ENCODE results near the gene VCL. TPM values are rescaled to one million over a fixed set of nuclear protein-coding genes. Genes with fewer than 3 reads are reported as not detected.
A peak's percentile ranks its signal among the peaks of the same experiment; 100 is the strongest.

VCL gene
- total and polyA plus RNA-seq, 2 donors: 12.0 to 15.4 TPM

DNA sequence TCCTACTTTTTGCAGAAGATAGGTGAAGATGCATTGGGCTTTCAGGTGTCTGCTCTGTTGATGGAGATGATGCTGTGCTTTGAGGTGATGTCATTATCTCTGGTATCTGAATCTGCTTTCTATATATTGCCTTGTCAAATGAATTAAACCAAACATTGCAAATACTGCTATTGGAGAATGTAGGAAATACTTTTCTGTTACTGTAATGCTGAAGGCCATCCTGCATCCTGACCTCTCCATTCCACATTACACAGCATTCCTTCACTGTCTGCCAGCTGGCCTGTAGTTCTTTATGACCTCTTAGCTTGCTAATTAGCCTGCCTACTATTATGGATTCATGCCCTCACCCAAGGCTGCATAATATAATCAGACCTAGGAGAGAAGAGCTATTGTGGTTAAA lies 73.2 kb downstream of the VCL start:
- Histone ChIP-seq H3K9me3 (ENCODE audit: control insufficient read depth in 2 of 2, insufficient read depth in 1 of 2, low read length in 1 of 2) (no peaks in the 10 kb centered on the region), H3K36me3 (ENCODE audit: control insufficient read depth in 2 of 2, insufficient read depth in 2 of 2, low read length in 1 of 2) (no peaks in the 10 kb centered on the region), H3K4me1 (ENCODE audit: control insufficient read depth in 2 of 2, insufficient read depth in 2 of 2, low read length in 2 of 2) (no peaks in the 10 kb centered on the region), H3K4me3 (ENCODE audit: low read length in 2 of 2) (no peak overlapping the region), H3K27ac (ENCODE audit: low read depth in 1 of 2, low read length in 1 of 2) (no peak overlapping the region), H3K27me3 (ENCODE audit: control insufficient read depth in 2 of 2, insufficient read depth in 1 of 2, low read length in 1 of 2) (no peaks in the 10 kb centered on the region)
- no peak for DNase-seq (ENCODE audit: low read depth in 6 of 9, low spot score in 9 of 9)

DNA sequence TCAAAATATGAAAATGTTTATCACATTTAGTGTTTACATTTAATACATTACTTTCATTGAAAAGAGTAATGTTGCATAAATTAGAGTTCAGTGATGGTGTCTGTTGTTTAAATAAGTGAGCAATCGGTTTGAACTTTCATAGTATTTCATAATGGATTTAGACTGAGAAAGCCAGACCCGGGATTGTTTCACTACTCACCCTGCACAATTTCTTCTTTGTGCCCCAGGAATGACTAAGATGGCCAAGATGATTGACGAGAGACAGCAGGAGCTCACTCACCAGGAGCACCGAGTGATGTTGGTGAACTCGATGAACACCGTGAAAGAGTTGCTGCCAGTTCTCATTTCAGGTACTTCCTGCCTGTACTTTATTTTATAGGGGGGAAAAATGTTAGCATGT lies 74.6 kb downstream of the VCL start:
- no peak overlapping the region for H3K27ac ChIP-seq (ENCODE audit: low read depth in 1 of 2, low read length in 1 of 2)
- H3K4me3 ChIP-seq (ENCODE audit: low read length in 2 of 2): no peak overlapping the region
- H3K4me1 ChIP-seq (ENCODE audit: control insufficient read depth in 2 of 2, insufficient read depth in 2 of 2, low read length in 2 of 2): no peaks in the 10 kb centered on the region
- no peaks in the 10 kb centered on the region for H3K36me3 ChIP-seq (ENCODE audit: control insufficient read depth in 2 of 2, insufficient read depth in 2 of 2, low read length in 1 of 2)
- H3K9me3 ChIP-seq (ENCODE audit: control insufficient read depth in 2 of 2, insufficient read depth in 1 of 2, low read length in 1 of 2): no peaks in the 10 kb centered on the region
- 97% methylated on average over 6 of the region's 6 CpGs for WGBS
- no peak for DNase-seq (ENCODE audit: low read depth in 6 of 9, low spot score in 9 of 9)
- H3K27me3 ChIP-seq (ENCODE audit: control insufficient read depth in 2 of 2, insufficient read depth in 1 of 2, low read length in 1 of 2): no peaks in the 10 kb centered on the region

DNA sequence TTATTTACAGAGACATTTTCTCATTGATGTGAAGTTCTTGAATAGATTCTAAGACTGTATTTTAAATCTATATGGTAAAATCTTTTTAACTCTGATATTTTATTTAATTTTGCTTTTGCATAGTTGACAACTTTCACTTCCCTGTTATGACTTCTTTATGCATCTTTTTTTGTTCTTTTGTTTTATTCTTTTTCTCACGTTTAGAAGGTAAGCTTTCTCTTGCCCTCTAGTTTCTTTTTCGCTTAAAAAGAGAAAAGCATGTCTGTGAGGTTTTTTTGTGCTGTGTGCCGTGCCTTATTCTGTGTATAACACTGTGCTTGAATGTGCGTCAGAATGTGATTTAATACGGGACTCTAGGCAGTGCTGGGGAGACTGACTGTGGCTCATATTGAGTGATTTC lies 78.0 kb downstream of the VCL start:
- 91% methylated on average over 5 of the region's 5 CpGs for WGBS
- H3K4me1 ChIP-seq (ENCODE audit: control insufficient read depth in 2 of 2, insufficient read depth in 2 of 2, low read length in 2 of 2): no peaks in the 10 kb centered on the region
- no peaks in the 10 kb centered on the region for H3K9me3 ChIP-seq (ENCODE audit: control insufficient read depth in 2 of 2, insufficient read depth in 1 of 2, low read length in 1 of 2)
- H3K4me3 ChIP-seq (ENCODE audit: low read length in 2 of 2): no peak overlapping the region
- no peak for DNase-seq (ENCODE audit: low read depth in 6 of 9, low spot score in 9 of 9)
- H3K27me3 ChIP-seq (ENCODE audit: control insufficient read depth in 2 of 2, insufficient read depth in 1 of 2, low read length in 1 of 2): no peaks in the 10 kb centered on the region
- no peaks in the 10 kb centered on the region for H3K36me3 ChIP-seq (ENCODE audit: control insufficient read depth in 2 of 2, insufficient read depth in 2 of 2, low read length in 1 of 2)
- H3K27ac ChIP-seq (ENCODE audit: low read depth in 1 of 2, low read length in 1 of 2): no peak overlapping the region

GRCh38 chr10:74076961-74077360 lies 79.0 kb downstream of the VCL start:
- no peak overlapping the region for H3K4me3 ChIP-seq (ENCODE audit: low read length in 2 of 2)
- 97% methylated on average over 2 of the region's 2 CpGs for WGBS
- H3K27ac ChIP-seq (ENCODE audit: low read depth in 1 of 2, low read length in 1 of 2): no peak overlapping the region
- H3K4me1 ChIP-seq (ENCODE audit: control insufficient read depth in 2 of 2, insufficient read depth in 2 of 2, low read length in 2 of 2): no peaks in the 10 kb centered on the region
- H3K9me3 ChIP-seq (ENCODE audit: control insufficient read depth in 2 of 2, insufficient read depth in 1 of 2, low read length in 1 of 2): no peaks in the 10 kb centered on the region
- H3K27me3 ChIP-seq (ENCODE audit: control insufficient read depth in 2 of 2, insufficient read depth in 1 of 2, low read length in 1 of 2): no peaks in the 10 kb centered on the region
- no peak for DNase-seq (ENCODE audit: low read depth in 6 of 9, low spot score in 9 of 9)
- H3K36me3 ChIP-seq (ENCODE audit: control insufficient read depth in 2 of 2, insufficient read depth in 2 of 2, low read length in 1 of 2): no peaks in the 10 kb centered on the region

GRCh38 chr10:74077416-74077815 lies 79.5 kb downstream of the VCL start:
- H3K4me3 ChIP-seq (ENCODE audit: low read length in 2 of 2): no peak overlapping the region
- no peak overlapping the region for H3K27ac ChIP-seq (ENCODE audit: low read depth in 1 of 2, low read length in 1 of 2)
- H3K36me3 ChIP-seq (ENCODE audit: control insufficient read depth in 2 of 2, insufficient read depth in 2 of 2, low read length in 1 of 2): no peaks in the 10 kb centered on the region
- DNase-seq (ENCODE audit: low read depth in 6 of 9, low spot score in 9 of 9): no peak
- H3K4me1 ChIP-seq (ENCODE audit: control insufficient read depth in 2 of 2, insufficient read depth in 2 of 2, low read length in 2 of 2): no peaks in the 10 kb centered on the region
- H3K9me3 ChIP-seq (ENCODE audit: control insufficient read depth in 2 of 2, insufficient read depth in 1 of 2, low read length in 1 of 2): no peaks in the 10 kb centered on the region
- no peaks in the 10 kb centered on the region for H3K27me3 ChIP-seq (ENCODE audit: control insufficient read depth in 2 of 2, insufficient read depth in 1 of 2, low read length in 1 of 2)
- 99% methylated on average over 4 of the region's 4 CpGs for WGBS

GRCh38 chr10:74078037-74078436 lies 80.1 kb downstream of the VCL start:
- H3K4me1 ChIP-seq (ENCODE audit: control insufficient read depth in 2 of 2, insufficient read depth in 2 of 2, low read length in 2 of 2): no peaks in the 10 kb centered on the region
- H3K27ac ChIP-seq (ENCODE audit: low read depth in 1 of 2, low read length in 1 of 2): no peak overlapping the region
- 12% methylated on average over 1 of the region's 1 CpG for WGBS

DNA sequence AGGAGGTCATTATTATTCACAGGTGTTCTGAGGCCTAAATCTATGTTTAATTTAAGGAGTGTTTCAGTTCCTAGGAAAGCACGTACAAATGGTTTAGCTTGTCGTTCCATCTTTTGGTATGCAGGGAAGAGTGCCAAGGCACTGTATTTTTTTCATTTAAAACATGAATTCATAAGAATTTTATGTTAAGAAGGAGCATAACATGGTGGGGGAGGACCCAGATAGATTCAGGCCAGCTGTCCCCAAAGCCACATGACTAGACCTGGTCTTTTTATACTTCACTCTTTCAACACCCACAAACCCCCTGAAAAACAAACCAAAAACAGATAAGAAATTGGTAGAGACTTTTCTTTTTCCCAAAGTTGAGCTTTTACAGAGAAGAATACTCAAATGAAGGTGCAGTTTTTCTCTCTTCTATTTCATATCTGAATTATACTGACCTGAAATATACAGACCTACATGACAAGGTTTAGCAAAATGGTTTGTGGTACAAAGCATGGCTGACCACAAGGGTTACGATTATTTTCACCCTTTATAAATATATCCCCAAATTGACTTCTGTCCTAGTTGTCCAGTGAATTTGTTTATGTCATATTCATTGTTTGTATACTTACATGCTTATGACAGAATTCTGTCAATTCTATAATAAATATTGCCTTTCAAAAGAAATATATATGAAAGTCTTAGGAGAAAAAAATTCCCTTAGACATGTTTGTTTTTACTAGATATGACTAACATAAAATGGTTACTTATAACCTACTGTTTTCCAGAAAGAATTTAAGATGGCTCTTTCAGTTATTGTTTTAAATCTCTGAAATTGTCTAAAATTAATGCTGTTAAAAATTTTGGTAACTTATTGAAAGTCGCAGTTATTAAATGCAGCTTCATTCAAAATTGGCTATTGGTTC lies 81.4 kb downstream of the VCL start:
- no peaks in the 10 kb centered on the region for H3K27me3 ChIP-seq (ENCODE audit: control insufficient read depth in 2 of 2, insufficient read depth in 1 of 2, low read length in 1 of 2)
- no peak for DNase-seq (ENCODE audit: low read depth in 6 of 9, low spot score in 9 of 9)
- no peaks in the 10 kb centered on the region for H3K36me3 ChIP-seq (ENCODE audit: control insufficient read depth in 2 of 2, insufficient read depth in 2 of 2, low read length in 1 of 2)
- no peaks in the 10 kb centered on the region for H3K4me1 ChIP-seq (ENCODE audit: control insufficient read depth in 2 of 2, insufficient read depth in 2 of 2, low read length in 2 of 2)
- H3K4me3 ChIP-seq (ENCODE audit: low read length in 2 of 2): no peak overlapping the region
- 94% methylated on average over 4 of the region's 4 CpGs for WGBS
- no peak overlapping the region for H3K27ac ChIP-seq (ENCODE audit: low read depth in 1 of 2, low read length in 1 of 2)
- no peaks in the 10 kb centered on the region for H3K9me3 ChIP-seq (ENCODE audit: control insufficient read depth in 2 of 2, insufficient read depth in 1 of 2, low read length in 1 of 2)

More at GRCh38 chr10:74078037-74078436, 80.1 kb downstream of the VCL start:
- H3K4me3 ChIP-seq (ENCODE audit: low read length in 2 of 2): no peak overlapping the region
- H3K36me3 ChIP-seq (ENCODE audit: control insufficient read depth in 2 of 2, insufficient read depth in 2 of 2, low read length in 1 of 2): no peaks in the 10 kb centered on the region
- H3K9me3 ChIP-seq (ENCODE audit: control insufficient read depth in 2 of 2, insufficient read depth in 1 of 2, low read length in 1 of 2): no peaks in the 10 kb centered on the region
- no peaks in the 10 kb centered on the region for H3K27me3 ChIP-seq (ENCODE audit: control insufficient read depth in 2 of 2, insufficient read depth in 1 of 2, low read length in 1 of 2)
- no peak for DNase-seq (ENCODE audit: low read depth in 6 of 9, low spot score in 9 of 9)

DNA sequence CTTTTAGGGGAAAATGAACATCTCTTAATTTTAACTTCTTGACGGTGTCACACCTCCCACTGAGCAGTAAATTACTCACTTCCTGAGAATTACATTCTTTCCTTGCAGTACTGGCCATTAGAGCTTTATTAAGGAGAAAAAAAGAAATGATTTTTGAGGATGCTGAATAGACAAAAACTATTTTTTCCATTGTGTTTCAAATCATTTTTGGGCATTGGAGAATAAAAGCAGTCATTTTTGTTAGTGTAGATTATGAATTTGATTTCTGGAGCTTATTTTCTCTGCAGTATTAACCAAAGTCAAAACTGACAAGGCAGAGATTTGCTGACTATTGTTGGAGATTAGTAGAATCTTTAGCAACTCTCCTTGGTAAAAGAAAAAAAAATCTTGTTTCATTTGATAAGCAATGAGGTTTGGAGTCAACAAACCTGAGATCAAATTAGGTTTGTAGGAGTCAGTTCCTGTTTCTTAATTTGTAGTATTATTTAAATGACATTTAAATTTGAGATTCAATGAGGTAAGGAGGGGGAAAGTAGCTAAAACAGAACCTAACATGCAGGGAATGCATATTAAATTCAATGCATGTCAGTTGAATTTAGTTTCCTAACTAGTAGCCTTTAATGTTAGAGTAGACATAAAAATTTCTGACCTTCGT lies 82.1 kb downstream of the VCL start:
- no peaks in the 10 kb centered on the region for H3K27me3 ChIP-seq (ENCODE audit: control insufficient read depth in 2 of 2, insufficient read depth in 1 of 2, low read length in 1 of 2)
- no peak for DNase-seq (ENCODE audit: low read depth in 6 of 9, low spot score in 9 of 9)
- no peaks in the 10 kb centered on the region for H3K9me3 ChIP-seq (ENCODE audit: control insufficient read depth in 2 of 2, insufficient read depth in 1 of 2, low read length in 1 of 2)
- H3K4me1 ChIP-seq (ENCODE audit: control insufficient read depth in 2 of 2, insufficient read depth in 2 of 2, low read length in 2 of 2): no peaks in the 10 kb centered on the region
- no peak overlapping the region for H3K4me3 ChIP-seq (ENCODE audit: low read length in 2 of 2)
- H3K27ac ChIP-seq (ENCODE audit: low read depth in 1 of 2, low read length in 1 of 2): no peak overlapping the region
- H3K36me3 ChIP-seq (ENCODE audit: control insufficient read depth in 2 of 2, insufficient read depth in 2 of 2, low read length in 1 of 2): no peaks in the 10 kb centered on the region
- 85% methylated on average over 2 of the region's 2 CpGs for WGBS

GRCh38 chr10:74081192-74081803 lies 83.4 kb downstream of the VCL start:
- DNase-seq (ENCODE audit: low read depth in 6 of 9, low spot score in 9 of 9): peak in 6 of 9 donors; percentile 18 to 62 (median 32)
- Histone ChIP-seq H3K4me1 (ENCODE audit: control insufficient read depth in 2 of 2, insufficient read depth in 2 of 2, low read length in 2 of 2) (no peaks in the 10 kb centered on the region), H3K9me3 (ENCODE audit: control insufficient read depth in 2 of 2, insufficient read depth in 1 of 2, low read length in 1 of 2) (no peaks in the 10 kb centered on the region), H3K4me3 (ENCODE audit: low read length in 2 of 2) (no peak overlapping the region), H3K27ac (ENCODE audit: low read depth in 1 of 2, low read length in 1 of 2) (no peak overlapping the region), H3K27me3 (ENCODE audit: control insufficient read depth in 2 of 2, insufficient read depth in 1 of 2, low read length in 1 of 2) (no peaks in the 10 kb centered on the region), H3K36me3 (ENCODE audit: control insufficient read depth in 2 of 2, insufficient read depth in 2 of 2, low read length in 1 of 2) (no peaks in the 10 kb centered on the region)
- 71% methylated on average over 4 of the region's 4 CpGs for WGBS
